GM18520 (cell line): ENCODE measurements around the gene SLX1B.
A peak's percentile ranks its signal among the peaks of the same experiment; 100 is the strongest.
"Not testable (repeated sequence)": the region's sequence is repeated elsewhere in the genome, so short reads cannot be mapped to it uniquely, and the experiment has no call there.

ENCODE experiments used
- ATAC-seq: cut with Tn5 transposase; IDR thresholded peaks from one replicate; pipeline ENCODE4 v1.9.1; 2021; ENCODE audit not compliant: unreplicated experiment

The SLX1B gene

GRCh38 chr16:29454269-29454668 is at the start of gene SLX1B, which contains the start of gene BOLA2:
Gene SLX1B (plus strand): TSS chr16:29454533.
Gene BOLA2 (minus strand): TSS chr16:29454351. CDS start chr16:29454253, 98 bp downstream.
- ATAC-seq = peak; percentile 88

DNA sequence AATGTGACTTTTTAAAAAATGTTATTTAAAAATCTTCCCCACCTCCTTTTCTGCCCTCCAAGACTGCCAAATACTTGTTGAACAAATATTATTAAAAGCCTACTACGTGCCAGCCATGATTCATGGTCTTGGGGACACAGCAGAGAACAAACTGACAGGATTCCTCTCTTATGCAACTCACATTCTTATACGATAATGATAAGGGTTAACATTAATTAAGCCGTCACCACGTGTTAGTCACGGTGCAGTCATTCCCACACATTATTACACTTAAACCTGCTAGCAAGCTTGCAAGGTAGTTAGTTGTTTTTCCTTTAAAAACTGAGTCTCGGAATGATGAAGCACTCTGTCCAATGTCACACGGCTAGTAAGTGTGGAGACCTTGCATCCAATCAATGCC is 49.1 kb upstream of the SLX1B start:
- ATAC-seq = not testable (repeated sequence)

- not testable (repeated sequence) for ATAC-seq
Observed at GRCh38 chr16:29423587-29423986, 30.7 kb upstream of the SLX1B start.

GRCh38 chr16:29425390-29425789 is 28.9 kb upstream of the SLX1B start:
- not testable (repeated sequence) for ATAC-seq

DNA sequence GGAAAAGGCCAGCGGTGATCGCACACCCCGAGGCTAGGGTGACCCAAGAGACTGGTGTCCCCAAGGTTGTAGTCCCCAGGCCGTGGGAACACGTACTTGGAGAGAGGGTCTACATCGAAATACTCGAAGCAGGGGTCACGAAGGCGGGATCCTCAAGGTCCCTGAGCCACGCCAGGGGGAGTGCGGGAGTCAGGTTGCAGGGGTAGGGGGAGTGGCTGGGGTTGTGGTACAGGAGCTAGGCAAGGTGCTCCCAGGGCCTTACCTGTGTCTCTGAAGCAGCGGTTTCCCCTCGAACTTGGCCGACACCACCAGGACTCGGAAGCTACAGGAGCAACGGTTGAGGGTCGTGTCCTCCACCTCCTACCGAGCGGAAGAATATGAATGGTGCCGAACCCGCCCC is 579 bp upstream of the SLX1B start:
- not testable (repeated sequence) for ATAC-seq

GRCh38 chr16:29454828-29455227 is 495 bp downstream of the SLX1B start:
- peak; percentile 34 for ATAC-seq

DNA sequence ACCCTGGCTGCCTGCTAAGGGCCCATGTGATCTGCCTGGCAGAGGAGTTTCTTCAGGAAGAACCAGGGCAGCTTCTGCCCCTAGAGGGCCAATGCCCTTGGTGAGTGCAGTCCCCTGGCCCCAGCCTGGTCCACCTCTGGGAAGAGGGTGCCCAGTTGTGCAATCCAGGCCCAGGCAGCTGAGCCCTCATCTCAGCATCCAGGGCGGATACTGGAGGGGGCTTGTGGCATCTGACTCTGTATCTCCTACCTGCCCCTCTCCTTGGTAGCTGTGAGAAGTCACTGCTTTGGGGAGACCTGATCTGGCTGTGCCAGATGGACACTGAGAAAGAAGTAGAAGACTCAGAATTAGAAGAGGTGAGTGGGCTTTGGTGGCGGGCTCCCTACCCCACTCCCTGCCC is 3.3 kb downstream of the SLX1B start:
- not testable (repeated sequence) for ATAC-seq

DNA sequence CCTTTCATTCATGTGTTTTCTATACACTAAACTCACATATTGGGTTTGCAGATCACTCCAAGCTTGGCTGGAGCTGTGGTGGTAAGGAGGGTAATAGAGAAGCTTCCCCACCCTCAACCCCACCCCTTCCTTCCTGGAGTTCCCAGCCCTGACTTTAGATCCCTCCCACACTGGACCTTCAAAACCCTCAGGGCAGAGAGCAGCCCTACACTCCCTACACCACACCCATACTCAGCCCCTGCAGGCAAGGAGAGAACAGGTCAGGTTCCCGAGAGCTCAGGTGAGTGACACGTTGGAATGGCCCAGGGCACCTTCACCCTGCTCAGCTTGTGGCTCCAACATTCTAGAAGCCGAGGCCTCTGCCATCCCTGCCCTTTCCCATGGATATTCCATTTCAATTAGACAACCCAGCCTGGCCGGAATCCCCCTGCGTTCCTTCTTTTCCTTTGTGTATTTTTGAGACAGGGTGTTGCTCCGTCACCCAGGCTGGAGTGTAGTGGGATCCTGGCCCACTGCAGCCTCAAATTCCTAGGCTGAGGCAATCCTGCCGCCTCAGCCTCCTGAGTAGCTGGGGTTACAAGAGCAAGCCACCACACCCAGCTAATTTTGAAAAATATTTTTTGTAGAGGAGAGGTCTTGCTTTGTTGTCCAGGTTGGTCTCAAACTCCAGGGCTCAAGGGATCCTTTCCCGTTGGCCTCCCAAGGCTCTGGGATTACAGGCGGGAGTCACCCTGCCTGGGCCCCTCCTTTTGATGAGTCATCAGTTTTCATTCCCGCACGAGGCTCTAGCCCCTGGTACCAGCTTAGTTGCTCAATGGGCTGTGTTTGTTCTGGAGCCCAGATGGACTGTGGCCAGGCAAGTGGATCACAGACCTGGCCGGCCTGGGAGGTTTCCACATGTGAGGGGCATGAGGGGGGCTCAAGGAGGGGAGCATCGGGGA is 5.6 kb downstream of the SLX1B start, which contains the start of gene SULT1A4:
Gene SULT1A4 (plus strand): TSS at position 208 of the 941 bp plus-strand sequence. CDS start 1,473 bp downstream, outside the sequence.
- not testable (repeated sequence) for ATAC-seq

GRCh38 chr16:29460647-29461030 is 6.3 kb downstream of the SLX1B start:
- not testable (repeated sequence) for ATAC-seq

DNA sequence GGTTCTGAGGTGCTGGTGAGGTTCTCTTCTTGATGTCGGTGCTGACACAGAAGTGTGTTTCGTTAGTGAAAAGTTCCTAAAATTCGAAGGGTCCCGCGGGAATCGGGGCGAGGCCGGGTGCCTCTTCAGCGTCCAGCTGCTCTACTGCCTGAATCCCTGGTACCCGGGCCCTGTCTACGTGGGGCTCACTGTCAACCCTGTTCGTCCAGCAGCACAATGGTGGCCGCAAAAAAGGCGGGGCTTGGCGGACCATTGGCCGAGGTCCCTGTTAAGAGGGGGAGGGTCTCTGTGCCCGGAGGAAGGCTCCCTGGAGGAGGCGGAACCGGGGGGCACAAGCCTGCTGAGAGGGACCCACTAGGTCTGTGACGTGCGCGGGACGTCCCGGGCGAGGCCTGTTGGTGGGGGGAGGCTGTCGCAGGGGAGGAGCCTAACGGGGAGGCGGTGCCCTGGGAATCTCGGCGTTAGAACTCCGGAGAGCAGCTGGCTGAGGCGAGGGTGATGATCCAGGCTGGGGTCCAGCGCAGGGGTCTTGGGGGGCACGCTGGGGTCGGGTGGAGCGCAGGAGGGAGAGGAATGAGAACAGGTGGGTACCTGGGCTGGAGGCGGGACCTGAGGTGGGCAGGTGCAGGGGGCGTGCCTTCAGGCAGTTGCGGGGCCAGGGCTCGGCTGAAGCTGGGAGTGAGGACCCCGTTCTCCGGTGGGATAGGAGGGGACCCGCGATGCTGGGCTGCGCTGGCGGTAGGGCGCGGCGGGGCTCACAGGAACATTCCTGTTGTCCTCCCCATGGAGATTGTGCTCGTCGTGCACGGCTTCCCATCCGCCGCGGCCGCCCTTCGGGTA is 11.9 kb downstream of the SLX1B start:
- ATAC-seq = not testable (repeated sequence)

GRCh38 chr16:29466904-29467303 is 12.6 kb downstream of the SLX1B start:
- not testable (repeated sequence) for ATAC-seq

GRCh38 chr16:29467654-29468366 is 13.5 kb downstream of the SLX1B start:
- ATAC-seq = not testable (repeated sequence)

GRCh38 chr16:29469660-29470059 is 15.3 kb downstream of the SLX1B start:
- ATAC-seq = not testable (repeated sequence)

DNA sequence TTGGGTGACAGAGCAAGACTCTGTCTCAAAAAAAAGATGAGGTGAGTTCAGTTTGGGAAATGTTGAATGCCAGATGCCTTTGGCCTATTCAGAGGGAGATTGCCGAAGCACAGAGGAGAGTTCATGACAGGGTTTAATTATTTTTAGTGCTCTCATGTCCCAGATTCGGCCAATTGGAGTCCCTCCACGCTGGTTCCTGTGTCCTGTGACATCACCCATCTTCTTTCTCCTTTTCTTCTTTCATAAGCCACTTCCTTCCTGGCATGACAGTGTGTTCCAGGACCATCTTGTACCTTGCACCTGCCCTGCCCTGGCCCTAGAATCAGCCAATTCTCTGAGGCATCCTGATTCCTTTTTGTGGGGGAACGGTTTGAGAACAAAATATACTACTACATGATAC is 17.7 kb downstream of the SLX1B start:
- not testable (repeated sequence) for ATAC-seq

GRCh38 chr16:29482276-29482675 is 27.9 kb downstream of the SLX1B start:
- ATAC-seq = not testable (repeated sequence)

DNA sequence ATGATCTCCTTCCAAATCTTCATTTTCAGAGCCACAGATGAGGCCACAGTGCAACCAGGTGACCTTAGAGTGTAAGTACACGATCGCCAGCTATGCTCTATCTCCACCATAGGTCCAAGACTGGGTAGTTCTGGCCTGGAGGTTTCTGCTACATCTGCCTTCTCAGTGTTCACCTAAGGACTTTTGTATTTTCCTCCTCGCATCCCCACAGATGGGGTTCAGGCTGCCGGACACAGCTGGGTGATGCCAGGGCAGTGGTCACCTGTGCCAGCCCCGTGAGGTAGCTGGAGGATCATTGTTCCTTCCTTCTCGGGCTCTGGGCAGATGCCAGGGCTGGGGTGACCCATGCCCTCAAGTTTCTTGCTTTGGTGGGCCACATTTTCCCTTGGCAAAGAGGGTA is 52.0 kb downstream of the SLX1B start, which contains the start of gene NPIPB12:
Gene NPIPB12 (minus strand): TSS at position 101 of the 400 bp plus-strand sequence.
- not testable (repeated sequence) for ATAC-seq
